Common myeloid progenitor, CD34-positive (primary cell): ENCODE results near the gene RBM48.
"Not testable (repeated sequence)": the region's sequence is repeated elsewhere in the genome, so short reads cannot be mapped to it uniquely, and the experiment has no call there.

Experiments
- CTCF ChIA-PET: fragments of 350-600 bp; sonication (Branson Sonifier 250); formaldehyde crosslinking; loops from one replicate; lab custom pipeline; 2021; ENCODE audit warnings: antibody characterized with exemption; lab: Charles Lee
- POLR2A ChIA-PET: fragments of 350-600 bp; sonication (Branson Sonifier 250); formaldehyde crosslinking; loops from one replicate; lab custom pipeline; 2021; ENCODE audit warnings: antibody characterized with exemption; lab: Charles Lee
- DNase-seq, 3 donors: peaks; one replicate each; pipeline versions ENCODE4 v3.0.0 to v3.0.0-alpha.2; 2013
- H3K27ac ChIP-seq, 2 experiments: 1 replicate in 1 of 2; 2 replicates in 1 of 2; pipeline ENCODE4 v1.7.0; 2013; ENCODE audit warnings: inconsistent platforms in 2 of 2, low read length in 2 of 2, mild to moderate bottlenecking in 2 of 2, low read depth in 1 of 2, moderate library complexity in 1 of 2; ENCODE audit not compliant: severe bottlenecking in 2 of 2, insufficient read depth in 1 of 2, poor library complexity in 1 of 2
- H3K27me3 ChIP-seq, 5 experiments: replicated peaks in 2 of 5; 1 replicate in 3 of 5; 2 replicates in 2 of 5; pipeline versions ENCODE4 v1.6.1 to v1.7.0; 2013; ENCODE audit warnings: low read length in 4 of 5, mild to moderate bottlenecking in 2 of 5, moderate library complexity in 2 of 5, inconsistent platforms in 1 of 5; ENCODE audit not compliant: insufficient read depth in 5 of 5, control insufficient read depth in 4 of 5
- H3K36me3 ChIP-seq, 4 experiments: 1 replicate in 2 of 4; 2 replicates in 2 of 4; pipeline versions ENCODE4 v1.6.1 to v1.7.0; 2013; ENCODE audit warnings: low read length in 3 of 4, control low read depth in 1 of 4, mild to moderate bottlenecking in 1 of 4; ENCODE audit not compliant: control insufficient read depth in 4 of 4, insufficient read depth in 4 of 4
- H3K4me1 ChIP-seq, 4 experiments: 1 replicate in 3 of 4; 2 replicates in 1 of 4; pipeline versions ENCODE4 v1.6.1 to v1.7.1; 2013; ENCODE audit warnings: low read length in 3 of 4, mild to moderate bottlenecking in 3 of 4, control low read depth in 1 of 4, inconsistent platforms in 1 of 4, moderate library complexity in 1 of 4; ENCODE audit not compliant: control insufficient read depth in 4 of 4, insufficient read depth in 4 of 4; ENCODE audit errors: control extremely low read depth in 1 of 4
- H3K4me3 ChIP-seq, 7 experiments: 1 replicate in 4 of 7; 2 replicates in 3 of 7; pipeline versions ENCODE4 v1.5.1 to v1.7.0; 2013; ENCODE audit warnings: mild to moderate bottlenecking in 7 of 7, low read length in 6 of 7, moderate library complexity in 6 of 7, inconsistent platforms in 2 of 7, low read depth in 2 of 7, control low read depth in 1 of 7; ENCODE audit not compliant: insufficient read depth in 4 of 7, control insufficient read depth in 1 of 7; ENCODE audit errors: extremely low read depth in 1 of 7
- H3K9me3 ChIP-seq, 5 experiments: 1 replicate in 4 of 5; 2 replicates in 1 of 5; pipeline versions ENCODE4 v1.6.1 to v1.7.1; 2013; ENCODE audit warnings: low read length in 4 of 5, mild to moderate bottlenecking in 2 of 5, inconsistent platforms in 1 of 5, low read depth in 1 of 5, moderate library complexity in 1 of 5; ENCODE audit not compliant: control insufficient read depth in 4 of 5, insufficient read depth in 2 of 5; ENCODE audit errors: control extremely low read depth in 1 of 5
- WGBS: methylation state at CpG from one replicate; pipeline ENCODE4 v1.1.5; 2013; ENCODE audit not compliant: insufficient coverage; 5-methylcytosine and 5-hydroxymethylcytosine counted together

RBM48 gene

GRCh38 chr7:92534572-92534971, 6.0 kb downstream of the RBM48 start:
- Histone ChIP-seq H3K36me3 (peaks cover 27 to 78% (median 54%) of the 10 kb centered on the region in 4 experiments), H3K27me3 (no peaks in the 10 kb centered on the region), H3K4me3 (no peak overlapping the region), H3K4me1 (peaks cover under 1 to 3% (median 2%) of the 10 kb centered on the region in 4 experiments), H3K9me3 (no peaks in the 10 kb centered on the region), H3K27ac (no peak overlapping the region)
- no peak for DNase-seq
- POLR2A ChIA-PET: no interaction called here
- CTCF ChIA-PET: no interaction called here
- 98% methylated on average over 5 of the region's 9 CpGs for WGBS

DNA sequence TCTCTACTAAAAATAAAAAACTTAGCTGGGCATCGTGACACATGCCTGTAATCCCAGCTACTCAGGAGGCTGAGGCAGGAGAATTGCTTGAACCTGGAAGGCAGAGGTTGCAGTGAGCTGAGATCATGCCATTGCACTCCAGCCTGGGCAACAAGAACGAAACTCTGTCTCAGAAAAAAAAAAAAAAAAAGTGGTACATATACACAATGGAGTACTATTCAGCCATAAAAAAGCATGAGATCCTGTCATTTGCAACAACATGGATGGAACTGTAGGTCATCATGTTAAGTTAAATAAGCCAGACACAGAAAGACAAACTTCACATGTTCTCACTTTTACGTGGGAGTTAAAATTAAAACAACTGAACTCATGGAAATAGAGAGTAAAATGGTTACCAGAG, 14.9 kb downstream of the RBM48 start:
- DNase-seq, H3K4me3 ChIP-seq, H3K9me3 ChIP-seq, CTCF ChIA-PET, H3K36me3 ChIP-seq, H3K27me3 ChIP-seq, POLR2A ChIA-PET, H3K4me1 ChIP-seq, H3K27ac ChIP-seq: not testable (repeated sequence)
- no CpG with 5 or more reads among the region's 3 CpGs for WGBS

DNA sequence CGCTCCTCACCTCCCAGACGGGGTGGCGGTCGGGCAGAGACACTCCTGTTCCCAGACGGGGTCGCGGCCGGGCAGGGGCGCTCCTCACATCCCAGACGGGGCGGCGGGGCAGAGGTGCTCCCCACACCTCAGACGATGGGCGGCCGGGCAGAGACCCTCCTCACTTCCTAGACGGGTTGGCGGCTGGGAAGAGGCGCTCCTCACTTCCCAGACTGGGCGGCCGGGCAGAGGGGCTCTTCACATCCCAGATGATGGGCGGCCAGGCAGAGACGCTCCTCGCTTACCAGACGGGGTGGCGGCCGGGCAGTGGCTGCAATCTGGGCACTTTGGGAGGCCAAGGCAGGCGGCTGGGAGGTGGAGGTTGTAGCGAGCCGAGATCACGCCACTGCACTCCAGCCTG, 16.5 kb downstream of the RBM48 start:
- DNase-seq, H3K27me3 ChIP-seq, H3K4me1 ChIP-seq, CTCF ChIA-PET, H3K36me3 ChIP-seq, H3K27ac ChIP-seq, H3K9me3 ChIP-seq, POLR2A ChIA-PET, H3K4me3 ChIP-seq: not testable (repeated sequence)
- WGBS: 96% methylated on average over 25 of the region's 30 CpGs

DNA sequence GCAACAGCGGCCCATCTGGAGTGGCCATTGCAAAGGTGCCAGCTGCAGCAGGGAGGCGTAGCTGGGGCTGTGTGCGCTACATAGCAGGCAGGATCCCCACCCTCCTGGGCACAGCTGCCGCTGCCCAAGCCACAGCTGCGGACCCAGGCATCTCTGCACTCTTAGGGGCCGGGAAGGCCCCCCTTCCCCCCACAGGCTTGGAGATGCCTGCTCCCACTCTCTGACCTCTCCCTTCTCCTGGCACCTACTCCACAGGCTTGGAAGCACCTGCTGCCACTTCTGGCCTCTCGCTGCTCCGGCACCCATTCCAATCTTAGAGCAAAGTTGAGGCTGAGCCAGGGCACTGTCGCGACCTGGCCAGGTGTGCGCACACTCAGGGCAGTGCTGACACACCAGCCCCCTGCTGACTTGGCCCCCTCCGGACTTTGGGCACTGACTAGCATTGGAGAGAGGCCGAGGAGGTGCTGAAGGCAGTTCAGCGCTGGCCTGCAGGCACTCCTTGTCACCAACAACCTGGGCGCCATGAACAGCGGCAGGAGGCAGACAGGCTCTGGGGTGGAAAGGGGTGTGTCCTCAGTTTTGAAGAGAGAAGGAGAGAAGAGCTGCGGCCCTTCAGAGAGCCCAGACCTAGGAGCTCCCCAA, 18.4 kb downstream of the RBM48 start:
- H3K27ac ChIP-seq: no peak overlapping the region
- H3K36me3 ChIP-seq: no peaks in the 10 kb centered on the region
- H3K4me1 ChIP-seq: no peaks in the 10 kb centered on the region
- 93% methylated on average over 17 of the region's 17 CpGs for WGBS
- H3K27me3 ChIP-seq: no peaks in the 10 kb centered on the region
- ChIA-PET CTCF (interaction anchor here (1.0 kb wide), 1 partner anchor 10 kb away, joined by 3 read pairs; no protein-coding TSS in a partner anchor), POLR2A (no interaction called here)
- no peak overlapping the region for H3K4me3 ChIP-seq
- no peaks in the 10 kb centered on the region for H3K9me3 ChIP-seq
- DNase-seq: no peak

DNA sequence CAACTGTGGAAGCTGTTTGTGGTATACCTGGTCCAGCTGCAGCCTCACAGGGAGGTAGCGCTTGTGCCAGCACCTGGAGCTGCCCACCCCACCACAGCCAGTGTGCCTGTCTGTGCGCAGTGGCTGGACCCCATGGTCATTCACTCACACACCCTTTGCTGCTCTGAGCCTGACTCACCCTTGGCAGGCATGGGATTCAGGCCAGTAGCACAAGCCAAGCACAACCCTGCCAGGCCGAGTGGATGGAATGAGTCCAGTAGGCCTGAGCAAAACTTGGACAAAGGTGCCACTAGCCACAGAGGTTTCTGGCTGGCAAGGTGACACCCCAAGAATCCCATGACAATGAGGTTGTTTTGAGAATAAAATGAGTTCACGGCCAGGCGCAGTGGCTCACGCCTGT, 19.0 kb downstream of the RBM48 start:
- Histone ChIP-seq H3K27ac (no peak overlapping the region), H3K4me3 (no peak overlapping the region), H3K9me3 (no peaks in the 10 kb centered on the region), H3K27me3 (no peaks in the 10 kb centered on the region), H3K4me1 (no peaks in the 10 kb centered on the region), H3K36me3 (no peaks in the 10 kb centered on the region)
- ChIA-PET CTCF (no interaction called here), POLR2A (no interaction called here)
- 97% methylated on average over 3 of the region's 6 CpGs for WGBS
- no peak for DNase-seq

DNA sequence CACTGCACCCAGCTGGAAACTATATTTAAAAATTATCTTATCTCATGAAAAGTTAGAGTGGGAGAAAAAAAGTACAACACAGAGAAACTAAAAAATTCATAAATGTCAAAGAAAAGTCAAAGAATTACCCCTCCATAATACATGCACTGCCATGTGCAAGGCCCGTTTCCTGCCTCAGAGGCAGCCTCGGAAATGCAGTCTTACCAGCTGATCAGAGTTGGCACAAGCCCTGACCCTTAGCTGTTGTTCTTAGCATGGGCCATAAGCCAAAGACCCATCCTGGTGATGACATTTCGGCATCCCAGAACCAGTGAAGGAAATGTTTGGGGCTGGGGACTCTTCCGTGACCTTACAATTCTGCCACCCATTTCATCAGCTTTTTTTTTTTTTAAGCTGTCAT, 21.6 kb downstream of the RBM48 start:
- CTCF ChIA-PET: no interaction called here
- 95% methylated on average over 3 of the region's 4 CpGs for WGBS
- H3K27me3 ChIP-seq: no peaks in the 10 kb centered on the region
- DNase-seq: no peak
- H3K9me3 ChIP-seq: no peaks in the 10 kb centered on the region
- H3K36me3 ChIP-seq: no peaks in the 10 kb centered on the region
- H3K27ac ChIP-seq: no peak overlapping the region
- no peak overlapping the region for H3K4me3 ChIP-seq
- no peaks in the 10 kb centered on the region for H3K4me1 ChIP-seq
- POLR2A ChIA-PET: no interaction called here

- POLR2A ChIA-PET: no interaction called here
- CTCF ChIA-PET: interaction anchor here (0.9 to 1.3 kb wide), 4 partner anchors 9 to 28 kb away, joined by 3 to 4 read pairs (median 3); no protein-coding TSS in a partner anchor
- H3K4me1 ChIP-seq: no peaks in the 10 kb centered on the region
Observed at GRCh38 chr7:92557249-92557648, 28.7 kb downstream of the RBM48 start.

More at GRCh38 chr7:92557249-92557648, 28.7 kb downstream of the RBM48 start:
- DNase-seq: no peak
- no peak overlapping the region for H3K4me3 ChIP-seq
- WGBS: 100% methylated on average over 1 of the region's 2 CpGs
- H3K27ac ChIP-seq: no peak overlapping the region
- peaks cover 4 to 13% (median 8%) of the 10 kb centered on the region in 4 experiments for H3K36me3 ChIP-seq
- no peaks in the 10 kb centered on the region for H3K27me3 ChIP-seq
- H3K9me3 ChIP-seq: no peaks in the 10 kb centered on the region
